Right lobe of liver (tissue), 4 donors: ENCODE measurements around the gene NEK4.

Experiments
- CTCF ChIP-seq, 4 donors: fragments of 200-600 bp in 3 of 4; fragments of 450-650 bp in 1 of 4; IDR thresholded peaks; one replicate each; pipeline versions ENCODE4 v1.5.1 to v1.8.0; 2016 to 2022; ENCODE audit warnings: antibody characterized with exemption in 4 of 4, mild to moderate bottlenecking in 2 of 4
- POLR2A ChIP-seq: fragments of 450-650 bp; IDR thresholded peaks from one replicate; pipeline ENCODE4 v1.6.1; 2017; ENCODE audit warnings: antibody characterized with exemption, mild to moderate bottlenecking
- donor health status: DM: no; HTN: no; CAD: no.
- donor health status: DM: no; HTN: no; CAD: no.
- donor health status: DM: no; HTN: yes; CAD: no.

- TF ChIP-seq CTCF (IDR thresholded peaks at IDR 0.05) = no peak
- TF ChIP-seq POLR2A = no peak
Measured at GRCh38 chr3:52722491-52722890, 48.2 kb downstream of the NEK4 start.
